GM18868 (cell line): ENCODE data around the gene ABCC8.

Source experiments
- ATAC-seq: cut with Tn5 transposase; IDR thresholded peaks from one replicate; pipeline ENCODE4 v1.9.1; 2021; ENCODE audit warnings: mild to moderate bottlenecking, moderate library complexity; ENCODE audit not compliant: unreplicated experiment

The ABCC8 gene

GRCh38 chr11:17389957-17390649, 86.5 kb downstream of the ABCC8 start:
- ATAC-seq = no peak

- peak; percentile 65 for ATAC-seq
Observed at GRCh38 chr11:17389211-17389956, 87.3 kb downstream of the ABCC8 start.

DNA sequence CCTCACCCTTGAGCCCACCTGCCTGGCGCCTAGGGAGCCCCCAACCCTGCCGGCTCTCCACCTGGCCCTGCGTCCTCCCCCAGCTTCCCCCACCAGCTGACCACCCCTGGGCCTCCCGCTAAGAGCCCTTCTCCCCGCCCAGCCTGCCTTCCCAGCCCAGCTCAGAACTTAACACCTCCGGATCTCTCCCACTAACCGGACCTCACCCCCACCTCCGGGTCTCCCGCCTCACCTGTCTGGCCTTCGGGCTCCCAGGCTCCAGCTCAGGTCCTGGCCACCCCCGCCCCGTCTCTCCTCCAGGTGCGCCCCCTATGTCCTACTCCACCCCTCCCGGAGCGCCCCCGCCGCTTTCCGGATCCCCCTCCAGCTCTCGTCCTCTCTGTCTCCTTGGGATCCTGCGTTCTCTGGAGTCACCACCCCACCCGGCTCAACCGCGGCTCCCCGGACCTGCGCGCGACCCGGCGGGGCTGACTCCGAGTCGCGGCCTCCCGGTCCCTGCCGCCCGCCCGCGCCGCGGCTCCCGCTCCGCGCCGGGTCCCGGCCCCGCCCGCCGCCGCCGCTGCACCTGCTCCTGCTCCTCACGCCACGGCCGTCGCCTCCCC, 87.9 kb downstream of the ABCC8 start, which contains the start of gene KCNJ11:
KCNJ11 (minus strand) TSS at position 51 of the 602 bp plus-strand sequence. CDS start 568 bp downstream, outside the sequence.
- peak; percentile 39 for ATAC-seq

GRCh38 chr11:17387811-17388210, 88.8 kb downstream of the ABCC8 start:
- no peak for ATAC-seq

DNA sequence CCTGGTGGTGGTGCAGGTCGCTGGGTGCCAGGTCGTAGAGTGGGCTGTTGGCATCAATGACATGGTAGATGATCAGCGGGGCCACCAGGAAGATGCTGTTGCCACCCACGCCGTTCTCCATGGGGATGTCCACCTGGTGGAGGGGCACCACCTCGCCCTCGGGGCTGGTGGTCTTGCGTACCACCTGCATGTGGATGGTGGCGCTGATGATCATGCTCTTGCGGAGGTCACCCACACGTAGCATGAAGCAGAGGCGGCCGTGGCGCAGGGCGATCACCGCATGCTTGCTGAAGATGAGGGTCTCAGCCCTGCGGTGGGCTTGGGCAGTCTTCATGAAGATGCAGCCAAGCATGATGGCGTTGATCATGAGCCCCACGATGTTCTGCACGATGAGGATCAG, 89.4 kb downstream of the ABCC8 start:
- no peak for ATAC-seq

GRCh38 chr11:17386331-17387084, 90.1 kb downstream of the ABCC8 start:
- peak; percentile 76 for ATAC-seq

DNA sequence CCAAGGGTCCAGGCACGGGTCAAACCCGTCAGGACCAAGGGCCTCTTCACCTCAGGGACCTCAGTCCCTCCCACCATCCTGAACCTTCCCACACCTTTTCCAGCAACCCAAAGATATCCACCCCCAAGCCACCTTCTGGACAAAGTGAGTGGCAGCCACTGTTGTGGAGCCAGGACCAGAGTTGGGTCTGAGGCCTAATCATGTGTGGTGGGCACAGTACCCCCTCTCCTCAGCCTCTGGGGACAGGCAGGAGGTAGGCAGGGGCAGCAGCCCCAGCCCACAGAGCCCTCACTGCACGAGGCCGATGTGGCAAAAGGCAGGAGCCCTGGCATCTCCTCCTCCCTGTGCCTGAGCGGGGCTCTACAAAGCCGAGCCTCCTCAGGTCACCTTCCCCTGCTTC, 90.7 kb downstream of the ABCC8 start:
- ATAC-seq = no peak

GRCh38 chr11:17385492-17385891, 91.2 kb downstream of the ABCC8 start:
- no peak for ATAC-seq

- ATAC-seq = peak; percentile 54
Observed at GRCh38 chr11:17384002-17384511, 92.6 kb downstream of the ABCC8 start.

DNA sequence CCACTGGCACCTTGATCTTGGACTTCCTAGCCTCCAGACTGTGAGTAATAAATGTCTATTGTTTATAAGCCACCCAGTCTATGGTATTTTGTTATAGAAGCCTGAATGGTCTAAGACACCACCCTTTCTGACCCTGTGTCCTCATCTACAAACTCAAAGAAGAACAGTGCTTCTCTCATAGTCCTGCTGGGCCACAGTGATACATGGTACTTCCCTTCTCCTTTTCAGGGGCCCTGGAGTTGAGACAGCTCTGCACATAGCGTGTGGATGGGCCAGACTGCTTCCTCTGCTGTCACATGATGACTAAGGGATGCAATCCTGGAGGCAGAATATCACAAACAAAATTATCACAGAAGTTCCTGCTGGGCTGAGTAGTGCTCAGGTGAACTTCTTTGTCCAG, 93.2 kb downstream of the ABCC8 start:
- ATAC-seq = peak; percentile 5

DNA sequence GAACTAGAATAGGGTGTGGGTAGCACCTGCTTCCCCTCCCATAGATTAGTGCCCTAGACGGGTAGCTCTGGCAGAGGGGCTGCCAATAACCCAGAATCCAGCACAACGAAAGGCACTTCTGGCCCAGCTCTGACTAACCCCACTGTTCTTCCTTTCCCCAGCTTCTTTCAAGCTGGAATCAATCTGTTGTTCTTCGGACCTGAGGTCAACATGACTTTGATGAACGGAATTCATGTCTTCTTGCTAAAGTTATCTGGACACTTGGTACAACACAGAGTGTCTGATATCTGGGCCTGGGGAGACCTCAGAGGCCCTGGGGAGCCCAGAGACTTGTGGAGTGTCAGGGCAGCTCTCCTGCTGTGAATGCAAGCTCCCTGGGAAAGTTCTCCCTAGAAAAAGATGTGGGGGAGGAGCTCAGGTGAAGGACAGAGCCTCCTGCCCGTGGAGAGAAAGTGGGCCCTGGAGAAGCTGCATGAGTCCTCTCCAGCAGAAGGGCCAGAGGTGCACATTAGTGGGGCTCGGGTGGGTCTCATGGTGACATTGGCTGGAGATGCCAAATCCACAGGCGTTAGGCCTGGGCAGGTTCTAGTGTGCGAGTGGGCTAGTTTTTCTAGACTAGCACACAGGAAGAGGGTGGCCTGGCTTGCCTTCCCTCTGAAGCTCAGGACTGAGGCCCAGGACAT, 94.5 kb downstream of the ABCC8 start:
- ATAC-seq = no peak

DNA sequence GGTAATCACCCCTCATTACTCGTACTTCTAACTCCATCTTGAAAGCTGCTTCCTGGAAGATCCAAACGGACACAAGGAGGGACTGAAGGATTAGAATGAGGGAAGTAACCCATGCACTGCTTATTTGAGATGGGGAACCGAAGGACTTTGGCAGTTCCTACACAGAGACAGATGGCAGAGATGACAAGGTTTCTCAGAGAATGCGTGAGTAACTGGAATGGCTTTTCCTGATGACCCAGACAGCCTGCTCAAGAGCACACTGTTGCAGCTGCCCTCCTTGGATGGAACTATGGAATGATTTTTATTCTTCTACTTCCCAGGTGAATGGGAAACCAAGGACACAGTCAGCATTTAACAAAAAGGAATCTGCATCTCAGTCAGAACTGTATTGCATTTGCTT, 95.5 kb downstream of the ABCC8 start:
- ATAC-seq = no peak

- no peak for ATAC-seq
Observed at GRCh38 chr11:17379383-17380180, 97.1 kb downstream of the ABCC8 start.

GRCh38 chr11:17378655-17379054, 98.0 kb downstream of the ABCC8 start:
- no peak for ATAC-seq

DNA sequence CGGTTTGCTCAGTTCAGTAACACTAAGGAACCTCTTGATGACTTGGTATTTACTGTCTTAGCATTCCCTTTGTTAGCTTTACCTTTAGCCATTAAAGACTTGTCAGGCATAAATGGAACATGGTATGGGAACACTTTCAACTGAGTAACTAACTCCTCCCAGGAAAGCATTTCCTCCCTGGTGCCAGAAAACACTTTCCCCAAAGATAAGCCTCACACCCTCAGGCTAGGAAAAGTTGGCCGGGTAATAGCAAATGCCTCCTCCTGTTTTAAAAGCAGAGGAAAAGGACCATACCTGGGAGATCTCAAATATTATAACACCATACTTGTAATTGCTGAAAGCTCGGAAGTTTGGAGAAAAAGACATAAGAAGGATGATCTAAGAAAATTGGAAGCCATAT, 100.2 kb downstream of the ABCC8 start:
- ATAC-seq = no peak

DNA sequence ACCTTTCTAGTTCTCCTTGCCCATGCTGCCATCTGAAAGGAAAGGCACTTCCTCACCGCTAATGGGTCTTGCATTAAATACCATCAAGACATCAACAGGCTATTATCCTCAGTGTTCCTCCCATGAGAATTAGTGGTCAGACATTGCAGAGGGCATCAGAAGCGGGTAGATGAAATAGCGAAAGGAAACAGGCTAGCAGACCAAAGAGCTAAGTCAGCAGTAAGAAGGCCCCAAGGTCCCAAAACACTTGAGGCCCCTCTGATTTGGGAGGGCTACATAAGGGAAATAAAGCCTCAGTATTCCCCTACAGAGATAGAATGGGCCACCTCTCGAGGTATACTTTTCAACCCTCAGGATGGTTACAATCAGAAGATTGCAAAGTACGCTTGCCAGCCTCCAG, 101.1 kb downstream of the ABCC8 start:
- no peak for ATAC-seq

DNA sequence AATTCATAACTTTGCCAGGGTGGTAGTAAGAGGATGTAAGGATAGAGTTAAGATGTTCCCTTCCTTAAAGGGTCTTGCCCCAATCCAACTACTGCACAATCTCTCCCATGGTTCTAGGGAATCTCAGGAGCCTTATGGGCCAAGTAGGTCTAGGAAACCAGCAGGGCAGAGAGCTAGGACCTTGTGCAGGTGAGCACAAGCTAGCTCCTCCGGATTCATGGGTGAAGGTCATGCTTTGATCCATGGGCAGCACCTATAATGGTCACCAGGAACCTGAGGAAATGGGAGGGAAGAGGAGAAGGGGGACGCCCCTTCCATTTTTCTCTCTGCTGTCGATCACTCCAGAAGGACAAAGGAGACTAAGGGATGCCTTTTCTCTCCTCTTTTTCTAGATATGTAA, 105.0 kb downstream of the ABCC8 start:
- ATAC-seq = no peak

- no peak for ATAC-seq
Observed at GRCh38 chr11:17369684-17370243, 106.9 kb downstream of the ABCC8 start.

GRCh38 chr11:17369094-17369493, 107.6 kb downstream of the ABCC8 start:
- no peak for ATAC-seq
